ENCODE measurements around the gene NCS1.

The NCS1 gene

GRCh38 chr9:130214776-130215340 lies 42.7 kb downstream of the NCS1 start:
- DNase-seq (ENCODE audit: low spot score), result no peak

GRCh38 chr9:130215341-130216119 lies 43.3 kb downstream of the NCS1 start:
- DNase-seq (ENCODE audit: low spot score), result no peak

GRCh38 chr9:130217838-130218237 lies 45.6 kb downstream of the NCS1 start:
- DNase-seq (ENCODE audit: low spot score), result no peak

- no peak for DNase-seq (ENCODE audit: low spot score)
Measured at GRCh38 chr9:130219661-130220096, 47.5 kb downstream of the NCS1 start.

DNA sequence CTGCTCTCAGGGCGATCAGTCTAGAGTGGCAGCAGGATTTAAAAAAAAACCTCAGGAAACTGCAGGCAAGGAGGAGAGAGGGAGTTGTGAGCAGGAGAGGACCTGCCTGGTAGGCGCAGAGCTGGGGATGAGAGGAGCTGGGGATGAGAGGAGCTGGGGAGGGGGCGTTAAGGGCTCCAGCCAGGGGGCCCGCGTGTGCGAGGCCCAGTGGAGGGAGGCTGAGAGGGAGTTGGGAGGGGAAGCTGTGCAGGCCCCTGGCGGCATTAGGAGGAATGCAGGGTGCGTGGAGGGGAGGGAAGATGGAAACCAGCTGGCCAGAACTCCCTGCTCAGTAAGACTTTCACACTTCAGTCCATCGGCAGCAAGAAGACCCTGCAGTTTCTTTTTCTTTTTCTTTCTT lies 48.1 kb downstream of the NCS1 start:
- DNase-seq (ENCODE audit: low spot score), result no peak

GRCh38 chr9:130222833-130223232 lies 50.6 kb downstream of the NCS1 start:
- DNase-seq (ENCODE audit: low spot score), result no peak

DNA sequence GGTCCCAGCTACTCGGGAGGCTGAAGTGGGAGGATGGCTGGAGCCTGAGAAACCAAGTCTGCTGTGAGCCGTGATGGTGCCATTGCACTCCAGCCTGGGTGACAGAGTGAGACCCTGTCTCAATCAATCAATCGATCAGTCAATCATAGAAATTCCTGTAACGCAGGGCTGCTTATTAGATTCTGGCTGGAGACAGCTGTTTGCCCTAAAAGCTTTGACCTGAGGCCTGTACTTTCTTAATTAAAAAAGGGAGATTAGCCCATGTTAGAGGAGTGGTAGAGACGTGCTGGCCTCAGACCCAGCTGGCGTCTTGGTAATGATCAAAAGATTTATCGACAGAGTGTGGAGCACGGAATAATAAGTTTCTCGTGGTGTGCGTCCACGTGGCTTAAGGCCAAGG lies 52.9 kb downstream of the NCS1 start:
- no peak for DNase-seq (ENCODE audit: low spot score)

DNA sequence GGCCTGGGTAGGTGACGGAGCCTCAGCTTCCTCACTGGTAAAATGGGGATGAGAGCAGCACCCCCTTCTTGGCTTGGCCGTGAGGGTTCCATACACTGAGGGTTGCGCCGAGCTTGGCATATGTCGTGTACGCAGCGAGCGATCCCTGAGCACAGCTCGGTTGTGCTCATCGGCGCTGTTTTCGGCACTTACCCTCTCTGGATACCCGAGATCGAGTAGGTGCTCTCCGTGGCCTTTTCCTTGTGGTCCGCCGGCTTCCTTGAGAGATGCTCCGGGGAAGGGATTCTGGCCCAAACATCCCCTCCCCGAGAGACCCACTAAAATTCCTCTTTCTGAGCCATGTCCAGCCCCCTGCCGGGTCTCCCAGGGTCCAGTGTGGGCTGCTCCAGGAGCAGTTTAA lies 53.4 kb downstream of the NCS1 start:
- DNase-seq (ENCODE audit: low spot score), result no peak

DNA sequence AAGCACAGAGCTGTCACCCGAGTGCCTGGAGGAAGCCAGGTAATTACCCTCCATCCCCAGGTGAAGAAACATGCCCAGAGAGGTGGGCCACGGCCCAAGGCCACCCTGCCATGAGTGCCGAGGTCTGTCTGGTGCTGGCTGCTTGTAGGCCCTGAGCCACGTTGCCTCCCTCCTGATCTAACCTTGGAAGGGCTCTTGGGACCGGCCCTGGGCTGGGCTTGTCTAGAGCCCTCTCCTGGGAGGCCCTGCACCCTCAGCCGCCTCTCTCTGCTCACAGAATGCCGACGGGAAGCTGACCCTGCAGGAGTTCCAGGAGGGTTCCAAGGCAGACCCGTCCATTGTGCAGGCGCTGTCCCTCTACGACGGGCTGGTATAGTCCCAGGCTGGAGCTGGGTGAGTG lies 53.9 kb downstream of the NCS1 start:
- DNase-seq (ENCODE audit: low spot score), result no peak

- no peak for DNase-seq (ENCODE audit: low spot score)
Measured at GRCh38 chr9:130227833-130228232, 55.6 kb downstream of the NCS1 start.

DNA sequence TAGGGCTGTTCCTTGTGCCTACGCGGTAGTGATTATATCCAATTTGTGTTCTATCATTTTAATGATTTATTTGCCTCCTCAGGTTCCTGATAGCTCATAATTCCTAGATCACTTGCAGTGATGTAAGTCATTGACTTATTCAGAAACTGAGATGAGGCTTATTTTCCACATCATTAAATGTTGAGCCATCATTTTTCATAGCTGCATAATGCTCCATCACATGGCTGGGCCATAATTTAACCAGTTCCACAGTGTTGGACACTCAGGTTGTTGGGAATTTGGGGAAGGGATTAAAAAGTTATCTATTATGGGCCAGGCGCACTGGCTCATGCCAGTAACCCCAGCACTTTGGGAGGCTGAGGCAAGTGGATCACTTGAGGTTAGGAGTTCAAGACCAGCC lies 57.6 kb downstream of the NCS1 start:
- DNase-seq (ENCODE audit: low spot score), result no peak

- no peak for DNase-seq (ENCODE audit: low spot score)
Measured at GRCh38 chr9:130230631-130231030, 58.4 kb downstream of the NCS1 start.

- DNase-seq (ENCODE audit: low spot score), result no peak
Measured at GRCh38 chr9:130232899-130233586, 60.8 kb downstream of the NCS1 start.

DNA sequence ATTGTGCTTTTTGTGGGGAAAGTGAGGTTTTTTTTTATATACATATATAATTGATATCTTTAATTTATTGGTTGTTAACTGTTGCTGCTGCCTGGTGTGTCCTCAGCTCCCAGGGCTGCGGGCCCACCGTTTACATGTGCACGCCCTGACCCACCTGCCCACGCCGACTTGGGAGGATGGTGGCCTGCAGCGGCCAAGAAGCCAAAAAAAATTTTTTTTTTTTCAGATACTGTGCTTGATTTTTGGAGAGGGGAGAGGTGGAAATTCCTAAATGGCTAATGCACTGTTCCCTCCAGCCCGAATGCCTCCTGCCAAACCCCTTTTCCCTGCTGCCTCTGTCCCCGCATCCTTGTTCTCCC lies 61.4 kb downstream of the NCS1 start:
- DNase-seq (ENCODE audit: low spot score), result no peak

GRCh38 chr9:130234340-130235260 lies 62.4 kb downstream of the NCS1 start:
- no peak for DNase-seq (ENCODE audit: low spot score)

DNA sequence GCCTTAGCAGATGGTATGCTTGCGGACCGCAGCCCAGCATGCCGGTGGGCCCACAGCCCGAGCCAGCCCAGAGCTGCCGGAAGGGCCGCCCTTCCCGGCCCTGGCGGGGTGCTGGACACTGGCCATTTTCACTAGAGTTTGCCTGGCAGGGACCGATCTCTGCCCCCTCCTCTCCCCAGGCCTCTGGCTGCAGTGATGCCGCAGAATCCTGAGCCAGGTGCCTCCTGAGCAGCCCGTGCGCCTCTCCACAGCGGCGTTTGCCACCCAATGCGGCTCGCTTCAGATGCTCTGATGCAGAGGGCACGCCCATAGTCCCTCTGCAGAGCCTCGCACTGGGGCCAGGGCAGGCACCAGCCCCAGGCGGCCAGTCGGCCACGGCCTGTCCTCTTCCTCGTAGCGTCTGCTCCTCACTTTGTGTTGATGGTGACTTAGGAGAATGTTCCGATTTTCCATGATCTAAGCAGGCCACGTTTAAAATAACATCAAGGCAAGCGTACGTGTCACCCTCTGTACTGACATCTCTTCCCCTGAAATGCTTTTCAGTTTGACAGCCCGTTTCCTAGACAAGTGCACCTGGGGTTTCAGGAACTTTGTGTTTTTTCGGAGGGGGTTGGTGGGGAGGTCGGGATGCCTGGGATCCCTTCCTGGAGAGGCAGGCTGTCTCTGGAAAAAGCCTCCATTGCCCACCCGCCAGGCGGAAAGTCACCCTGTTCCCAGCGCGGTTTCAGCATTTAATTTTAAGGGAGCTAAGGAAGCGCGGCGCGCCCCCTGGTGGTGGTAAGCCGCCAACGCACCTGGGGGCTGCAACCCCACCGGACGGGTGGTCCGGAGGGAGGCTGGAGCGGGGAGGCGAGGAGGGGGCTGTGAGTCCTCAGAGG lies 63.6 kb downstream of the NCS1 start:
- DNase-seq (ENCODE audit: low spot score), result peak; percentile 81

GRCh38 chr9:130236436-130236985 lies 64.3 kb downstream of the NCS1 start:
- DNase-seq (ENCODE audit: low spot score), result no peak

DNA sequence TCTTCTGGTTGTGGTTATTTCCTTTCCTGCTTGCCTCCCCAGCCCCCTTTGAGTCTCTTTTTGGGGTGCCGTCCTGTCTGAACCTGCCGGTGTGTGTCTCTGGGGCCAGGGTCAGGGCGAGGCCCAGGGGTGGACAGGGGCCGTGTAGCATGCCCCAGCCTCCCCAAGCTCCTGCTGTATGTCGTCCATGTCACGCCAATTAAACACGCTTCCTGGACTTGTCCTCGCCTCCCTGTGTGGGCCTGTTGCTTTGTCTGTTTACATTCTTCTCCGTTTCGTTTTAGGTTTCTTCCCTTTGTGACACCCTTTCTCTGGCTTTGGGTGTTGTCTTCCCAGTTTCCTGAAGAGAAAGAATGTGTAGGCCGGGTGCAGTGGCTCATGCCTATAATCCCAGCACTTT lies 64.9 kb downstream of the NCS1 start:
- no peak for DNase-seq (ENCODE audit: low spot score)

DNA sequence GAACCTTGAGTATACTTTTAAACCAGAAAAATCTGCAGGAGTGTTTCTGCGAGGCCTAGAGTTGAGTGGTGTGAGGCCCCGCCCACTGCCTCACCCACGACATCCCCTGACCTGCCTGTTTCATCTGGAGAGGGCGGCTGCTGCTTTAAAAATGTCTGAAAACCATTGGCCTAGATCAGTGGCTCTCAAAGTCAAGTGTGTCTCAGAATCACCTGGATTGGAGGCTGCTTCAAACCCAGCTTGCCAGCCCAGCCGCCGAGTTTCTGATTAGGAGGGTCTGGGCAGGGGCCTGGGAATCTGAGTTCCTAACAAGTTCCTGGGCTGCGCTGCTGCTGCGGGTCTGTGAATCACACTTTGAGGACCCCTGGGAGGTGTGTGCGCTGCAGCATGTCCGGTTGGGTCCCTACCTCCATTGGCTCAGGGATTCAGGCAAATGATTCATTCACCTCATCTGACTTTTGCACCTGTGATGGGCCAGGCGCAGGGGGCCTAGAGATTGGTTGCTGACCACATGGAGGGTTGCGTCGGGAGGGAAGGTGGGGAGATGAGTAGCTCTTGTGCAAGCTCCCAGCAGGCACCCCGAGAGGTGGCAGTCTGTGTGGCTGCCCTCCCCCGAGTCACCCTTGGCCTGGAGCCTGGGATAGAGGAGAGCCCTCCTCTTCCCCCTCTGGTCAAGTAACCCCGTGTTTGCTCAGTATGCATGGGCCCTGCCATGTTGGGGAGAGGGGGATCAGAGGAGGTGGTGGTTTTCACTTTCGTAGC lies 65.7 kb downstream of the NCS1 start:
- DNase-seq (ENCODE audit: low spot score), result no peak

DNA sequence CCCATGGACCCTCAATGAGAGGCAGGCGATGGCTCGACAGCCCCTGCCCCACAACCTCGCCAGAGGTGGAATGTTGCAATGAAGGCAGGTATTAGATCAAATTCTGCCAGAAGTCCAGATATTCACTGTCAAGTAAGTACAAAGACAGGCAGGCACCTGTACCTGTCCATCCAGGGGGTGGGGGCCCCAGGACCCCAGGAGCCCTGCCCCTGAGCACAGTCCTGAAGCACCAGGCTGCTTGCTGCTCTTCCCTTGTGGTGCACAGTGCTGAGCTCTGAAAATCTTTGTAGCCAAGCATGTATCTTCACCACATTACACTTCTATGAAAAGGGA lies 67.1 kb downstream of the NCS1 start:
- no peak for DNase-seq (ENCODE audit: low spot score)
